Mesothelial cell of epicardium (in vitro differentiated cells): ENCODE measurements around the gene FILIP1. TPM values are rescaled to one million over a fixed set of nuclear protein-coding genes. Genes with fewer than 3 reads are reported as not detected.

ENCODE experiments used
- DNase-seq, 2 experiments: peaks; one replicate each; pipeline ENCODE4 v3.0.0; 2021; ENCODE audit warnings: low spot score in 2 of 2; ENCODE audit not compliant: unreplicated experiment in 2 of 2
- H3K27ac Mint-ChIP-seq: 2 replicates; pipeline ENCODE4 v1.8.0; 2021; ENCODE audit warnings: mixed read lengths
- H3K27me3 Mint-ChIP-seq: 2 replicates; pipeline ENCODE4 v1.8.0; 2021; ENCODE audit warnings: low read depth, mixed read lengths
- H3K36me3 Mint-ChIP-seq: 2 replicates; pipeline ENCODE4 v1.8.0; 2021; ENCODE audit warnings: mixed read lengths
- H3K4me1 Mint-ChIP-seq: 2 replicates; pipeline ENCODE4 v1.8.0; 2021; ENCODE audit warnings: mixed read lengths
- H3K4me3 Mint-ChIP-seq: 2 replicates; pipeline ENCODE4 v1.8.0; 2021; ENCODE audit warnings: mild to moderate bottlenecking, moderate library complexity, mixed read lengths
- H3K9me3 Mint-ChIP-seq: 2 replicates; pipeline ENCODE4 v1.8.0; 2021; ENCODE audit warnings: mixed read lengths
- CTCF ChIP-seq: fragments of 200-600 bp; sonication (generic); IDR thresholded peaks from one replicate; pipeline ENCODE4 v1.5.0; 2021; ENCODE audit warnings: antibody characterized with exemption; ENCODE audit not compliant: unreplicated experiment
- total RNA-seq: library from RNA; stranded (reverse); gene quantifications from 3 replicates; pipeline ENCODE4 v1.2.1, GENCODE V29; 2021

Gene FILIP1
- total RNA-seq, 1 donor from 2014 or later, result 11.3 TPM

GRCh38 chr6:75284632-75285282 lies 208.8 kb downstream of the FILIP1 start, which contains the start of gene TMEM30A:
TSS of gene TMEM30A (minus strand) at chr6:75284792. CDS start at chr6:75284638, 154 bp downstream.
- no peaks in the 10 kb centered on the region for H3K27me3 Mint-ChIP-seq
- DNase-seq, result peak; percentile 95

GRCh38 chr6:75283907-75284631 lies 209.5 kb downstream of the FILIP1 start:
- no peak for TF ChIP-seq CTCF
- H3K9me3 Mint-ChIP-seq, result no peaks in the 10 kb centered on the region
- H3K36me3 Mint-ChIP-seq, result peaks cover 2% of the 10 kb centered on the region
- H3K4me3 Mint-ChIP-seq, result no peak overlapping the region
- peaks cover 52% of the 10 kb centered on the region for H3K4me1 Mint-ChIP-seq
- H3K27me3 Mint-ChIP-seq, result no peaks in the 10 kb centered on the region
- H3K27ac Mint-ChIP-seq, result no peak overlapping the region
- peak; percentile 27 to 54 for DNase-seq

More at GRCh38 chr6:75284632-75285282, 208.8 kb downstream of the FILIP1 start, which contains the start of gene TMEM30A:
- peaks cover 2% of the 10 kb centered on the region for H3K36me3 Mint-ChIP-seq
- no peak for TF ChIP-seq CTCF
- no peaks in the 10 kb centered on the region for H3K9me3 Mint-ChIP-seq
- peaks cover 48% of the 10 kb centered on the region for H3K4me1 Mint-ChIP-seq
- no peak within 1 kb of the TSS for H3K4me3 Mint-ChIP-seq
- no peak within 1 kb of the TSS for H3K27ac Mint-ChIP-seq

- Mint-ChIP-seq H3K36me3 (no peaks in the 10 kb centered on the region), H3K9me3 (no peaks in the 10 kb centered on the region), H3K27me3 (no peaks in the 10 kb centered on the region), H3K4me1 (peaks cover 53% of the 10 kb centered on the region), H3K4me3 (no peak overlapping the region), H3K27ac (peak overlapping the region; percentile 40)
- no peak for TF ChIP-seq CTCF
- no peak for DNase-seq
These were observed 210.9 kb downstream of the FILIP1 start for GRCh38 chr6:75282706-75283105.

- H3K36me3 Mint-ChIP-seq, result no peaks in the 10 kb centered on the region
- H3K27ac Mint-ChIP-seq, result peak overlapping the region; percentile 87
- H3K27me3 Mint-ChIP-seq, result no peaks in the 10 kb centered on the region
- no peaks in the 10 kb centered on the region for H3K9me3 Mint-ChIP-seq
- DNase-seq, result no peak
- no peak for TF ChIP-seq CTCF
- H3K4me3 Mint-ChIP-seq, result peak overlapping the region; percentile 60
- peaks cover 46% of the 10 kb centered on the region for H3K4me1 Mint-ChIP-seq
These were observed 211.9 kb downstream of the FILIP1 start for GRCh38 chr6:75281653-75282052.

- Mint-ChIP-seq H3K4me1 (peaks cover 41% of the 10 kb centered on the region), H3K27me3 (no peaks in the 10 kb centered on the region), H3K36me3 (peaks cover 7% of the 10 kb centered on the region), H3K4me3 (peak overlapping the region; percentile 38), H3K9me3 (no peaks in the 10 kb centered on the region), H3K27ac (peak overlapping the region; percentile 57)
- no peak for TF ChIP-seq CTCF
- DNase-seq, result no peak
These were observed 213.3 kb downstream of the FILIP1 start for GRCh38 chr6:75280131-75280855.
